ENCODE measurements around the gene DOCK9. TPM values are rescaled to one million over a fixed set of nuclear protein-coding genes. Genes with fewer than 3 reads are reported as not detected.

DOCK9 gene
- total RNA-seq, 2 experiments from 2014 or later: 33.4 to 36.9 TPM

GRCh38 chr13:98927951-98928927 lies 49.6 kb downstream of the DOCK9 start:
- peaks cover under 1% of the 10 kb centered on the region for H3K9me3 Mint-ChIP-seq
- H3K4me3 Mint-ChIP-seq: no peak overlapping the region
- H3K27me3 Mint-ChIP-seq: no peaks in the 10 kb centered on the region
- ChIA-PET CTCF (interaction anchor here (0.9 to 2.2 kb wide), 3 partner anchors 9 to 248 kb away, joined by 3 to 6 read pairs (median 3); no protein-coding TSS in a partner anchor), POLR2A (interaction anchor here (1.1 kb wide), 1 partner anchor 8 kb away, joined by 3 read pairs; no protein-coding TSS in a partner anchor)
- no peak overlapping the region for H3K27ac Mint-ChIP-seq
- DNase-seq: no peak
- ATAC-seq: no peak
- TF ChIP-seq CTCF (IDR thresholded peaks at IDR 0.05): no peak
- H3K36me3 Mint-ChIP-seq (ENCODE audit: low read depth): peaks cover 6% of the 10 kb centered on the region
- intact Hi-C loops (cut with micrococcal nuclease): no loop called here
- peaks cover 9% of the 10 kb centered on the region for H3K4me1 Mint-ChIP-seq (ENCODE audit: low read depth)

GRCh38 chr13:98925949-98926348 lies 51.9 kb downstream of the DOCK9 start:
- CTCF ChIA-PET: interaction anchor here (1.1 to 1.7 kb wide), 3 partner anchors 9 to 253 kb away, joined by 3 to 5 read pairs (median 3); no protein-coding TSS in a partner anchor
- Mint-ChIP-seq H3K9me3 (no peaks in the 10 kb centered on the region), H3K4me3 (no peak overlapping the region), H3K36me3 (ENCODE audit: low read depth) (peaks cover 20% of the 10 kb centered on the region), H3K27ac (no peak overlapping the region), H3K27me3 (no peaks in the 10 kb centered on the region), H3K4me1 (ENCODE audit: low read depth) (peaks cover 11% of the 10 kb centered on the region)
- no peak for DNase-seq
- no peak for TF ChIP-seq CTCF (IDR thresholded peaks at IDR 0.05)
- ATAC-seq: no peak
- POLR2A ChIA-PET: interaction anchor here (1.0 kb wide), 1 partner anchor 159 kb away, joined by 3 read pairs; no protein-coding TSS in a partner anchor
- intact Hi-C loops (cut with micrococcal nuclease): no loop called here

GRCh38 chr13:98923641-98924397 lies 54.0 kb downstream of the DOCK9 start:
- peaks cover 27% of the 10 kb centered on the region for H3K36me3 Mint-ChIP-seq (ENCODE audit: low read depth)
- no peak for TF ChIP-seq CTCF (IDR thresholded peaks at IDR 0.05)
- no peak for DNase-seq
- peaks cover 20% of the 10 kb centered on the region for H3K4me1 Mint-ChIP-seq (ENCODE audit: low read depth)
- no peak for ATAC-seq
- POLR2A ChIA-PET: no interaction called here
- H3K9me3 Mint-ChIP-seq: no peaks in the 10 kb centered on the region
- H3K4me3 Mint-ChIP-seq: no peak overlapping the region
- CTCF ChIA-PET: interaction anchor here (1.0 kb wide), 1 partner anchor 9 kb away, joined by 3 read pairs; no protein-coding TSS in a partner anchor
- intact Hi-C loops (cut with micrococcal nuclease): no loop called here
- H3K27me3 Mint-ChIP-seq: no peaks in the 10 kb centered on the region
- H3K27ac Mint-ChIP-seq: no peak overlapping the region

- H3K4me1 Mint-ChIP-seq (ENCODE audit: low read depth): peaks cover 30% of the 10 kb centered on the region
- no peak for ATAC-seq
- no peak overlapping the region for H3K4me3 Mint-ChIP-seq
- peaks cover 33% of the 10 kb centered on the region for H3K36me3 Mint-ChIP-seq (ENCODE audit: low read depth)
- no peak overlapping the region for H3K27ac Mint-ChIP-seq
- CTCF ChIA-PET: no interaction called here
- H3K9me3 Mint-ChIP-seq: no peaks in the 10 kb centered on the region
- H3K27me3 Mint-ChIP-seq: no peaks in the 10 kb centered on the region
- TF ChIP-seq CTCF (IDR thresholded peaks at IDR 0.05): no peak
- intact Hi-C loops (cut with micrococcal nuclease): no loop called here
- POLR2A ChIA-PET: no interaction called here
- no peak for DNase-seq
Measured at GRCh38 chr13:98922306-98922705, 55.6 kb downstream of the DOCK9 start.

Measured in activated CD8-positive, alpha-beta T cell treated with anti-CD3 and anti-CD28 coated beads for 36 hours (primary cell).